Sigmoid colon (tissue), 7 donors: ENCODE data around the gene GDF10. TPM values are rescaled to one million over a fixed set of nuclear protein-coding genes. Genes with fewer than 3 reads are reported as not detected.

ENCODE experiments used
- DNase-seq: peaks from one replicate; pipeline ENCODE4 v3.0.0-alpha.2; 2019
- H3K27ac ChIP-seq, 4 donors: fragments of 200-600 bp; sonication (generic); one replicate each; pipeline ENCODE4 v1.5.1; 2016 to 2019; ENCODE audit warnings: mild to moderate bottlenecking in 1 of 4
- H3K27me3 ChIP-seq, 3 donors: fragments of 200-600 bp; sonication (generic); one replicate each; pipeline ENCODE4 v1.5.1; 2019; ENCODE audit warnings: mild to moderate bottlenecking in 1 of 3
- H3K36me3 ChIP-seq, 4 donors: fragments of 200-600 bp; sonication (generic); one replicate each; pipeline ENCODE4 v1.5.1; 2016 to 2019
- H3K4me1 ChIP-seq, 4 donors: fragments of 200-600 bp; sonication (generic); one replicate each; pipeline ENCODE4 v1.5.1; 2017 to 2019
- H3K4me3 ChIP-seq, 4 donors: fragments of 200-600 bp; sonication (generic); one replicate each; pipeline ENCODE4 v1.5.1; 2017 to 2019; ENCODE audit warnings: mild to moderate bottlenecking in 2 of 4, moderate library complexity in 1 of 4
- H3K9me3 ChIP-seq, 4 donors: fragments of 200-600 bp in 3 of 4; sonication (generic) in 3 of 4; one replicate each; pipeline versions ENCODE4 v1.5.1 to v1.6.1; 2013 to 2019
- CTCF ChIP-seq, 4 experiments: fragments of 450-650 bp in 3 of 4; fragments of 200-600 bp in 1 of 4; IDR thresholded peaks; one replicate each; pipeline ENCODE4 v1.5.1; 2016 to 2019; ENCODE audit warnings: antibody characterized with exemption in 4 of 4, mild to moderate bottlenecking in 3 of 4, moderate library complexity in 2 of 4
- EP300 ChIP-seq, 4 donors: sonication (generic); formaldehyde crosslinking; IDR thresholded peaks; one replicate each; pipeline ENCODE4 v1.6.1; 2017; ENCODE audit warnings: antibody characterized with exemption in 4 of 4
- POLR2A ChIP-seq, 2 donors: fragments of 450-650 bp; IDR thresholded peaks; one replicate each; pipeline ENCODE4 v1.6.1; 2016; ENCODE audit warnings: antibody characterized with exemption in 2 of 2, mild to moderate bottlenecking in 2 of 2, moderate library complexity in 2 of 2
- POLR2AphosphoS5 ChIP-seq, 4 donors: sonication (generic); formaldehyde crosslinking; IDR thresholded peaks; one replicate each; pipeline ENCODE4 v1.6.1; 2017; ENCODE audit warnings: antibody characterized with exemption in 4 of 4
- WGBS, 2 donors: extraction: QIAGEN DNeasy Blood & Tissue Kit; methylation state at CpG; one replicate each; pipeline ENCODE4 v1.1.7; 2013; 5-methylcytosine and 5-hydroxymethylcytosine counted together
- intact Hi-C: fragments of 100-400 bp; cut with DNase I; formaldehyde crosslinking; loops from one replicate; pipeline ENCODE4 v1.15.1; 2023
- polyA plus RNA-seq, 3 donors: library from polyadenylated mRNA; stranded (reverse); fragments of 200-250 nt; gene quantifications; one replicate each; pipeline ENCODE4 v1.2.3, GENCODE V29; 2013
- total RNA-seq, 4 donors: library from RNA; depleted of rRNA; stranded (reverse); fragments of >200 nt; gene quantifications; one replicate each; pipeline ENCODE4 v1.1.0, GENCODE V29; 2016
- donor health status: healthy with polysubstance abuse.
- donor health status: Bipolar disorder and iron deficiency.
- donor health status: healthy.

The GDF10 gene
- total and polyA plus RNA-seq, 7 donors, result 0.67 to 11.9 (median 4.4) TPM; not detected in 2

- intact Hi-C loops, result no loop called here
- Histone ChIP-seq H3K4me3 (no peak overlapping the region), H3K27me3 (peaks cover 9 to 45% (median 30%) of the 10 kb centered on the region in 3 donors), H3K36me3 (no peaks in the 10 kb centered on the region), H3K9me3 (no peaks in the 10 kb centered on the region), H3K4me1 (peaks cover 0 to 19% (median 12%) of the 10 kb centered on the region in 4 donors), H3K27ac (no peak overlapping the region)
- 91 to 92% methylated on average over 7 of the region's 7 CpGs for WGBS, 2 donors
- no peak for TF ChIP-seq EP300 (IDR thresholded peaks at IDR 0.05)
- no peak for TF ChIP-seq POLR2A (IDR thresholded peaks at IDR 0.05)
- TF ChIP-seq POLR2AphosphoS5 (IDR thresholded peaks at IDR 0.05), result no peak
- TF ChIP-seq CTCF (IDR thresholded peaks at IDR 0.05), result no peak
- no peak for DNase-seq
Observed at GRCh38 chr10:47303105-47303504, 3.1 kb downstream of the GDF10 start.

DNA sequence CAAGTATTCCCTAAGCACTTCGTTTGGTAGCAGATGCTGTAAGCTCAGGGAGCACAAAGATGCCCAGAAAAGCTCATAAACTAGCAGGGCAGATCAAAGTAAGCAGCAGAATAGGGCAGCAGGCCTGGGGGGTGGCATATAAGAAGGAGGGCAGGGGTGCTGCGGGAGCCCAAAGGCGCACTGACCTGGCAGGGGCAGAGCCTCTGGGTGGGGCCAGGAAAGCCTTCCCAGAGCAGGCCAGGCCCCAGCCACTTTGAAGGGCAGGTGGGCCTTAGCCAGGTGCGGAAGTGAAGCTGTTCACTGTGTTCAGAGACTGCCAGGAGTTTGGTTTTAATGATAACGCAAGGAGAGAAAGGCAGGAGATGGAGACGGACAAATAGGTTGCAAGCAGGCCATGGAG, 3.9 kb downstream of the GDF10 start:
- Histone ChIP-seq H3K27me3 (peaks cover 9 to 45% (median 30%) of the 10 kb centered on the region in 3 donors), H3K27ac (no peak overlapping the region), H3K36me3 (no peaks in the 10 kb centered on the region), H3K9me3 (no peaks in the 10 kb centered on the region), H3K4me1 (peaks cover 0 to 19% (median 12%) of the 10 kb centered on the region in 4 donors), H3K4me3 (no peak overlapping the region)
- WGBS, 2 donors, result 80 to 88% methylated on average over 6 of the region's 6 CpGs
- TF ChIP-seq EP300 (IDR thresholded peaks at IDR 0.05) (no peak), POLR2AphosphoS5 (IDR thresholded peaks at IDR 0.05) (no peak), CTCF (IDR thresholded peaks at IDR 0.05) (no peak), POLR2A (IDR thresholded peaks at IDR 0.05) (no peak)
- intact Hi-C loops, result no loop called here
- no peak for DNase-seq

- WGBS, 2 donors, result 53 to 66% methylated on average over 2 of the region's 2 CpGs
- intact Hi-C loops, result no loop called here
- Histone ChIP-seq H3K27me3 (peaks cover 1 to 31% (median 21%) of the 10 kb centered on the region in 3 donors), H3K4me3 (no peak overlapping the region), H3K4me1 (peaks cover 0 to 8% (median 4%) of the 10 kb centered on the region in 4 donors), H3K9me3 (no peaks in the 10 kb centered on the region), H3K36me3 (no peaks in the 10 kb centered on the region), H3K27ac (no peak overlapping the region)
- DNase-seq, result no peak
- TF ChIP-seq POLR2A (IDR thresholded peaks at IDR 0.05) (no peak), CTCF (IDR thresholded peaks at IDR 0.05) (no peak), POLR2AphosphoS5 (IDR thresholded peaks at IDR 0.05) (no peak), EP300 (IDR thresholded peaks at IDR 0.05) (no peak)
Observed at GRCh38 chr10:47305566-47305965, 5.6 kb downstream of the GDF10 start.

GRCh38 chr10:47306387-47307210, 6.6 kb downstream of the GDF10 start:
- intact Hi-C loops, result no loop called here
- Histone ChIP-seq H3K9me3 (no peaks in the 10 kb centered on the region), H3K27ac (no peak overlapping the region), H3K4me3 (no peak overlapping the region), H3K27me3 (peaks cover 0 to 21% (median 11%) of the 10 kb centered on the region in 3 donors), H3K36me3 (no peaks in the 10 kb centered on the region), H3K4me1 (no peaks in the 10 kb centered on the region)
- no peak for DNase-seq
- WGBS, 2 donors, result 65 to 74% methylated on average over 10 of the region's 10 CpGs
- TF ChIP-seq EP300 (IDR thresholded peaks at IDR 0.05) (no peak), CTCF (IDR thresholded peaks at IDR 0.05) (no peak), POLR2AphosphoS5 (IDR thresholded peaks at IDR 0.05) (no peak), POLR2A (IDR thresholded peaks at IDR 0.05) (no peak)
